Vagina (tissue), 2 donors: ENCODE data around the gene TAF7L.

Experiments
- POLR2A ChIP-seq, 2 donors: fragments of 450-650 bp; IDR thresholded peaks; one replicate each; pipeline ENCODE4 v1.6.1; 2017; ENCODE audit warnings: antibody characterized with exemption in 2 of 2, mild to moderate bottlenecking in 2 of 2, moderate library complexity in 2 of 2
- POLR2AphosphoS5 ChIP-seq, 2 donors: sonication (generic); formaldehyde crosslinking; IDR thresholded peaks; one replicate each; pipeline ENCODE4 v1.9.0; 2017; ENCODE audit warnings: antibody characterized with exemption in 2 of 2, mild to moderate bottlenecking in 2 of 2, low read depth in 1 of 2; ENCODE audit not compliant: insufficient read depth in 1 of 2
- TF ChIP-seq, protein P1 (sequence below), 3 experiments: fragments of 450-650 bp in 2 of 3; fragments of 200-600 bp in 1 of 3; sonication (generic) in 1 of 3; IDR thresholded peaks; one replicate each; pipeline ENCODE4 v1.5.1; 2017 to 2019; ENCODE audit warnings: antibody characterized with exemption in 3 of 3, mild to moderate bottlenecking in 2 of 3, moderate library complexity in 2 of 3

DNA sequence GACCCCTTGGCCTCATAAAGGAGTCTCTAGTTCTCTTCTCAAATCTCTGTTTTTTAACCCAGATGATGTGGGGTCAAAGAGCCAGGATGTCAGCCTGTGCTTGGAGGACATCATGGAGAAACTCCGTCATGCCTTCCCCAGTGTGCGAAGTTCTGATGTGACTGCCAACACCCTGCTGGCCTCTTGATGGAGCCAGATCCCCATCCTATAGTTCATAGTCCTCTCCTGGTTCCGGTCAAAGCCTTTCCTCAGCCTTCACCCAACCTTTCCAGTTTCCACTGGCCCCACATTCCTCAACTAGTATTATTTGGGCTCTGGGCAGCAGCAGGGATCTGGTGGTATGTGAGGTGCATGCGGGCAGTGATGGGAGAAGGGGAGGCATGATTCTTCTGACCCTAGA lies 30.7 kb downstream of the TAF7L start:
- TF ChIP-seq, protein P1, sequence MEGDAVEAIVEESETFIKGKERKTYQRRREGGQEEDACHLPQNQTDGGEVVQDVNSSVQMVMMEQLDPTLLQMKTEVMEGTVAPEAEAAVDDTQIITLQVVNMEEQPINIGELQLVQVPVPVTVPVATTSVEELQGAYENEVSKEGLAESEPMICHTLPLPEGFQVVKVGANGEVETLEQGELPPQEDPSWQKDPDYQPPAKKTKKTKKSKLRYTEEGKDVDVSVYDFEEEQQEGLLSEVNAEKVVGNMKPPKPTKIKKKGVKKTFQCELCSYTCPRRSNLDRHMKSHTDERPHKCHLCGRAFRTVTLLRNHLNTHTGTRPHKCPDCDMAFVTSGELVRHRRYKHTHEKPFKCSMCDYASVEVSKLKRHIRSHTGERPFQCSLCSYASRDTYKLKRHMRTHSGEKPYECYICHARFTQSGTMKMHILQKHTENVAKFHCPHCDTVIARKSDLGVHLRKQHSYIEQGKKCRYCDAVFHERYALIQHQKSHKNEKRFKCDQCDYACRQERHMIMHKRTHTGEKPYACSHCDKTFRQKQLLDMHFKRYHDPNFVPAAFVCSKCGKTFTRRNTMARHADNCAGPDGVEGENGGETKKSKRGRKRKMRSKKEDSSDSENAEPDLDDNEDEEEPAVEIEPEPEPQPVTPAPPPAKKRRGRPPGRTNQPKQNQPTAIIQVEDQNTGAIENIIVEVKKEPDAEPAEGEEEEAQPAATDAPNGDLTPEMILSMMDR (IDR thresholded peaks at IDR 0.05) = no peak
- TF ChIP-seq POLR2AphosphoS5 (IDR thresholded peaks at IDR 0.05; ENCODE audit: insufficient read depth in 1 of 2, low read depth in 1 of 2) = no peak
- no peak for TF ChIP-seq POLR2A (IDR thresholded peaks at IDR 0.05)
